Activated T-cell treated with anti-CD3 and anti-CD28 coated beads, Interleukin-2, amount 50 U/mL, for 72 hours (primary cell): ENCODE results near the gene MLANA. TPM values are rescaled to one million over a fixed set of nuclear protein-coding genes. Genes with fewer than 3 reads are reported as not detected.

Experiments
- ATAC-seq, 2 donors: fragments of 150-1000 bp; cut with Tn5 transposase; replicated peaks in 1 of 2; 2 replicates each; pipeline ENCODE4 v1.10.0; 2021; ENCODE audit warnings: moderate library complexity in 2 of 2, mild to moderate bottlenecking in 1 of 2
- DNase-seq, 2 donors: peaks; one replicate each; pipeline ENCODE4 v3.0.0; 2021 to 2022; ENCODE audit warnings: mixed read lengths in 1 of 2
- H3K27ac Mint-ChIP-seq: one replicate; pipeline ENCODE4 v1.8.0; 2022; ENCODE audit warnings: mild to moderate bottlenecking, moderate library complexity, mixed read lengths
- H3K27me3 Mint-ChIP-seq: one replicate; pipeline ENCODE4 v1.8.0; 2022; ENCODE audit warnings: low read depth, mixed read lengths
- H3K36me3 Mint-ChIP-seq, 2 donors: one replicate each; pipeline ENCODE4 v1.8.0; 2022; ENCODE audit warnings: mixed read lengths in 2 of 2, mild to moderate bottlenecking in 1 of 2; ENCODE audit not compliant: insufficient read depth in 2 of 2
- H3K4me1 Mint-ChIP-seq: one replicate; pipeline ENCODE4 v1.8.0; 2022; ENCODE audit warnings: low read depth, mixed read lengths
- H3K4me3 Mint-ChIP-seq, 2 donors: one replicate each; pipeline ENCODE4 v1.8.0; 2022; ENCODE audit warnings: mild to moderate bottlenecking in 2 of 2, mixed read lengths in 2 of 2, moderate library complexity in 2 of 2
- H3K9me3 Mint-ChIP-seq, 2 donors: one replicate each; pipeline ENCODE4 v1.8.0; 2022; ENCODE audit warnings: mixed read lengths in 2 of 2
- total RNA-seq, 2 donors: library from RNA; stranded (reverse); gene quantifications; one replicate each; pipeline ENCODE4 v1.2.3, GENCODE V29; 2022

MLANA gene
- total RNA-seq, 2 donors from 2014 or later: not detected

DNA sequence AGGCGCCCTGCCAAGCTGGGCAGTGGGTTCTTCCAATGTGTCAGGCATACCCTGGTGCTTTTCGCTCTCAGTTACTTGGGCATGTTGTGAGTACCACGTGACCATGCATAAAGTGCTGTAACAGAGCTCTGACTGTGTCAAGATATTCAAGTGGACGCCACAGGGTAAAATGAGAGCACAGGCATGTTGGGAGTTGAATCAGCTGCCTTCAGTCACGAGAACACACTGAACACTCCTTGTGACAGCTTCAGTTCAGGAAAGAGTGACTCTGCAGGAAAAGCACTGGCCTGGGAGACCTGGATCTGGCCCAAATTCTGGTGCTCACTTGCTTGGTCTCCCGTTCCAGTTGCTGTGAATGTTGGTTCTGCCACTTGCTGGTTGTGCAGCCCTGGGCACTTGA is 5.1 kb downstream of the MLANA start:
- Mint-ChIP-seq H3K27ac (no peak overlapping the region), H3K27me3 (no peaks in the 10 kb centered on the region), H3K4me1 (peaks cover 18% of the 10 kb centered on the region), H3K4me3 (no peak overlapping the region), H3K9me3 (no peaks in the 10 kb centered on the region), H3K36me3 (no peaks in the 10 kb centered on the region)
- no peak for ATAC-seq
- no peak for DNase-seq

GRCh38 chr9:5896863-5897262 is 6.2 kb downstream of the MLANA start:
- Mint-ChIP-seq H3K4me3 (no peak overlapping the region), H3K4me1 (peaks cover 18% of the 10 kb centered on the region), H3K9me3 (no peaks in the 10 kb centered on the region), H3K27me3 (no peaks in the 10 kb centered on the region), H3K36me3 (no peaks in the 10 kb centered on the region), H3K27ac (no peak overlapping the region)
- DNase-seq (no peak), ATAC-seq (no peak)

DNA sequence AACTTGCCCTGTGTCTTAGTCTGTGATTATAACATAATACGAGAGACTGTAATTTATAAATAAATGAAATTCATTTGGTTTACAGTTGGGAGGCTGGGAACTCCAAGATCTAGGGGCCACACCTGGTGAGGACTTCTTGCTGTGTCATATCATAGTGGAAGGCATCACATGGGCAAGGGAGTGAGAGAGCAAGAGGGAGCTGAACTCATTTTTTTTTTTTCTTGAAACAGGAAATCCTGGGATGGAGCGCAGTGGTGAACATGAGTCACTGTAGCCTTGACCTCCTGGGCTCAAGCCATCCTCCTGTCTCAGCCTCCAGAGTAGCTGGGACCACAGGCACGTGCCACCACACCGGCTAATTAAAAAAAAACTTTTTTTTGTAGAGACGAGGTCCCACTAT is 7.2 kb downstream of the MLANA start:
- H3K4me1 Mint-ChIP-seq: peaks cover 18% of the 10 kb centered on the region
- no peaks in the 10 kb centered on the region for H3K36me3 Mint-ChIP-seq
- H3K9me3 Mint-ChIP-seq: no peaks in the 10 kb centered on the region
- H3K27me3 Mint-ChIP-seq: no peaks in the 10 kb centered on the region
- no peak for ATAC-seq
- no peak for DNase-seq
- H3K4me3 Mint-ChIP-seq: no peak overlapping the region
- no peak overlapping the region for H3K27ac Mint-ChIP-seq

DNA sequence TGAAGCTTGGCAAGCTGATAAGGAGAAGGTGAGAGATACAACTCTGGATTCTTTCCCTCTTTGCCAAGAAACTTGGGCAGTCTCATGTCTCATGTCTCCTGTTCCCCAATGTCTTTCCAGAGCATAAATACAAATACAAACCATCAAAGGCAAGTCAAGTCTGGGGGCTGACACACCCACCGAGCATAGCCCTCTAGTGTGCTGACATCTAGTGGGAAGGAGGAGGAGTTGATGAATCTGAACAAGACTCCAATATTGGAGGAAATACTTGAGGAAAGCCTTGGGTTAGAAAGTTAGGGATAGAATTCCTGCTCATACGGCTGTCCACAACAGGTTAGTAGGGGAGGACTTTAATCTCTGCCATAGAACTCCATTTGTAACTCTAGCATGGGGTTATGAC is 8.6 kb downstream of the MLANA start:
- no peak for DNase-seq
- Mint-ChIP-seq H3K4me3 (no peak overlapping the region), H3K27me3 (no peaks in the 10 kb centered on the region), H3K27ac (peak overlapping the region; percentile 61), H3K36me3 (peaks cover 0 to 2% of the 10 kb centered on the region in 2 donors), H3K9me3 (no peaks in the 10 kb centered on the region), H3K4me1 (peaks cover 18% of the 10 kb centered on the region)
- peak in 1 of 2 donors; percentile 32 for ATAC-seq

DNA sequence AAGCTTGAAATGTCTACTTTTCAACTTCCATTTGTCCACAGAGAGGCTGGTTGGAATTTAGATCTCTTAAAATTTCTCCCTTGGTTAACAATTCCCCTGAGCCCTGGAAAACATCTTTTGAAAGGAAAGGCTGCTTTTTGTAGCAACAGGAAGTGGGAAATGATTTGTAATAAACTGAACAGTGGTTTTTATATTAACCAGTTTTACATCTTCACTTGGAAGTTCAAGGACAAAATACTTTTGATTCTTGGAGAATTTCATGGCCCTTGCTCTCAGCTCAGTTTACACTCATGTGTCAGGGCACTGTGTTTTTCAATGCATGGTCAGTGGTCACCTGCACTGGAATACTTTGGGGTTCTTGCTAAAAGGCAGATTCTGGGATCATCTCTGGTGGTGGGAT is 9.9 kb downstream of the MLANA start:
- H3K36me3 Mint-ChIP-seq: peaks cover 0 to 3% of the 10 kb centered on the region in 2 donors
- peaks cover 18% of the 10 kb centered on the region for H3K4me1 Mint-ChIP-seq
- peak overlapping the region; percentile 86 for H3K27ac Mint-ChIP-seq
- ATAC-seq (no peak), DNase-seq (no peak)
- no peak overlapping the region for H3K4me3 Mint-ChIP-seq
- no peaks in the 10 kb centered on the region for H3K9me3 Mint-ChIP-seq
- H3K27me3 Mint-ChIP-seq: no peaks in the 10 kb centered on the region

GRCh38 chr9:5902377-5902776 is 11.7 kb downstream of the MLANA start:
- peaks cover 11% of the 10 kb centered on the region for H3K4me1 Mint-ChIP-seq
- no peak for DNase-seq
- no peak for ATAC-seq
- H3K27ac Mint-ChIP-seq: no peak overlapping the region
- H3K27me3 Mint-ChIP-seq: no peaks in the 10 kb centered on the region
- no peak overlapping the region for H3K4me3 Mint-ChIP-seq
- H3K9me3 Mint-ChIP-seq: no peaks in the 10 kb centered on the region
- H3K36me3 Mint-ChIP-seq: peaks cover 0 to 3% of the 10 kb centered on the region in 2 donors

DNA sequence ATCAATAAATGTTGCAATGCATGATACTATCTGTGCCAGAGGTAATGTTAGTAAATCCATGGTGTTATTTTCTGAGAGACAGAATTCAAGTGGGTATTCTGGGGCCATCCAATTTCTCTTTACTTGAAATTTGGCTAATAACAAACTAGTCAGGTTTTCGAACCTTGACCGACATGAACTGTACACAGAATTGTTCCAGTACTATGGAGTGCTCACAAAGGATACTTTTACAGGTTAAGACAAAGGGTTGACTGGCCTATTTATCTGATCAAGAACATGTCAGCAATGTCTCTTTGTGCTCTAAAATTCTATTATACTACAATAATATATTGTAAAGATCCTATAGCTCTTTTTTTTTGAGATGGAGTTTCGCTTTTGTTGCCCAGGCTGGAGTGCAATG is 18.2 kb downstream of the MLANA start:
- H3K27ac Mint-ChIP-seq: no peak overlapping the region

DNA sequence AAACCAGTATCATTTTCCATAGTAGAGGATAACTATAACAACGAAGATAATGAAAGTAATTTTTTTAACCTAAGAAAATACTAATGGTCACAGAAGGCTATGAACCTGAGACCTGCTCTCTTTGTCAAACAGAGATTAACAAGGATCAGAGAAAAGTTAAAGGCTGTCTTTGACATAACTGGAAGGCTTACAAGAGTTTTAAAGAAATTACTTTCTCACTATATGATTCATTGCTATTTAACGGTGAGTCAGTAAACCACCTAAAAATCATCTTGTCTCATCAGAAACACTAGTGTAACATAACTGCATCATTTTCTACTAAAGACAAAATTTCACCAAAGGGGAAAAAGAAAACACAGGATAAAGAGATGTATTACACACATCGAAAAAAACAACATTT is 19.3 kb downstream of the MLANA start:
- ATAC-seq: peak; percentile 90 to 92
- DNase-seq: no peak
- no peaks in the 10 kb centered on the region for H3K36me3 Mint-ChIP-seq
- no peaks in the 10 kb centered on the region for H3K9me3 Mint-ChIP-seq
- H3K27me3 Mint-ChIP-seq: no peaks in the 10 kb centered on the region
- H3K27ac Mint-ChIP-seq: peak overlapping the region; percentile 90
- H3K4me1 Mint-ChIP-seq: peaks cover 25% of the 10 kb centered on the region
- H3K4me3 Mint-ChIP-seq: peak overlapping the region; percentile 58 to 74

More for the DNA sequence above, 18.2 kb downstream of the MLANA start:
- DNase-seq: no peak
- no peak for ATAC-seq
- no peaks in the 10 kb centered on the region for H3K9me3 Mint-ChIP-seq
- H3K36me3 Mint-ChIP-seq: peaks cover 0 to 3% of the 10 kb centered on the region in 2 donors
- H3K4me3 Mint-ChIP-seq: no peak overlapping the region
- H3K4me1 Mint-ChIP-seq: peaks cover 25% of the 10 kb centered on the region
- H3K27me3 Mint-ChIP-seq: no peaks in the 10 kb centered on the region

DNA sequence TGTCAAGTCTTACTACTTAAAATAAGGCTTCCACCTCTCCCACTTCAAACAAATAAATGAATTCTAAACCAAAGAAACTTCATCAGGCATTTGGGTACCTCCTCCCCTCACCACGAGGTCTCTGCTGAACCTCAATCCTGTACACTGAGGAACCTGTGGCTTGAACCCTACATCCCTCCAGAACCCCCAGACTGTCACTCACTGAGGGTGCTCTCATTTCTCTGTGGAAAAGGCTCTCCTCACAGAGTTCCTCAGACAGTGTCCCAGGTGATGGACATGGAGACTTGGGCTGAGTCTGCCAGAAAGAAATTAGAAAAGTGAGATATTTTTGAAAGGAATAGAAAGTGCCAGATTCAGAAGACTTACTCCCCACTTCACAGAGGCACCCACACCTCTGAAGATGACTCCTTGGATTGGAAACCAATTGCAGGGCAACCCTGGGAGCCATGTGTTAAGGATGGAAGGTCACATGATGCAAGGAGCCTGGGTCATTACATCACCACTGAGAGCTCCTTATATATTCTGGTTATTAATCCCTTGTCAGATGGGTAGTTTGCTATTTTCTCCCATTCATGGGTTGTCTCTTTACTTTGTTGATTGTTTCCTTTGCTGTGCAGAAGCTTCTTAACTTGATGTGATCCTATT is 19.8 kb downstream of the MLANA start:
- no peaks in the 10 kb centered on the region for H3K9me3 Mint-ChIP-seq
- peak overlapping the region; percentile 90 for H3K27ac Mint-ChIP-seq
- peaks cover 29% of the 10 kb centered on the region for H3K4me1 Mint-ChIP-seq
- peak; percentile 78 to 82 for ATAC-seq
- peak overlapping the region; percentile 58 to 74 for H3K4me3 Mint-ChIP-seq
- no peaks in the 10 kb centered on the region for H3K36me3 Mint-ChIP-seq
- H3K27me3 Mint-ChIP-seq: no peaks in the 10 kb centered on the region
- DNase-seq: peak; percentile 34 to 51

GRCh38 chr9:5915438-5915837 is 24.7 kb downstream of the MLANA start:
- no peaks in the 10 kb centered on the region for H3K27me3 Mint-ChIP-seq
- no peaks in the 10 kb centered on the region for H3K9me3 Mint-ChIP-seq
- ATAC-seq (peak; percentile 30 to 49), DNase-seq (no peak)
- peak overlapping the region in 1 of 2 donors; percentile 9 for H3K4me3 Mint-ChIP-seq
- H3K36me3 Mint-ChIP-seq: peaks cover 4 to 6% of the 10 kb centered on the region in 2 donors
- peak overlapping the region; percentile 52 for H3K27ac Mint-ChIP-seq
- H3K4me1 Mint-ChIP-seq: peaks cover 24% of the 10 kb centered on the region

GRCh38 chr9:5917273-5917672 is 26.6 kb downstream of the MLANA start:
- H3K4me1 Mint-ChIP-seq: peaks cover 22% of the 10 kb centered on the region
- no peak overlapping the region for H3K4me3 Mint-ChIP-seq
- H3K27ac Mint-ChIP-seq: peak overlapping the region; percentile 59
- H3K9me3 Mint-ChIP-seq: no peaks in the 10 kb centered on the region
- peaks cover 13 to 14% of the 10 kb centered on the region in 2 donors for H3K36me3 Mint-ChIP-seq
- H3K27me3 Mint-ChIP-seq: no peaks in the 10 kb centered on the region
- no peak for DNase-seq
- ATAC-seq: no peak

GRCh38 chr9:5917888-5918287 is 27.2 kb downstream of the MLANA start:
- H3K27ac Mint-ChIP-seq: no peak overlapping the region
- peaks cover 14 to 18% of the 10 kb centered on the region in 2 donors for H3K36me3 Mint-ChIP-seq
- no peak for ATAC-seq

GRCh38 chr9:5918460-5918859 is 27.8 kb downstream of the MLANA start:
- H3K36me3 Mint-ChIP-seq: peaks cover 14 to 18% of the 10 kb centered on the region in 2 donors

More at GRCh38 chr9:5917888-5918287, 27.2 kb downstream of the MLANA start:
- H3K9me3 Mint-ChIP-seq: no peaks in the 10 kb centered on the region
- H3K4me3 Mint-ChIP-seq: no peak overlapping the region
- H3K4me1 Mint-ChIP-seq: peaks cover 22% of the 10 kb centered on the region
- no peak for DNase-seq
- H3K27me3 Mint-ChIP-seq: no peaks in the 10 kb centered on the region

DNA sequence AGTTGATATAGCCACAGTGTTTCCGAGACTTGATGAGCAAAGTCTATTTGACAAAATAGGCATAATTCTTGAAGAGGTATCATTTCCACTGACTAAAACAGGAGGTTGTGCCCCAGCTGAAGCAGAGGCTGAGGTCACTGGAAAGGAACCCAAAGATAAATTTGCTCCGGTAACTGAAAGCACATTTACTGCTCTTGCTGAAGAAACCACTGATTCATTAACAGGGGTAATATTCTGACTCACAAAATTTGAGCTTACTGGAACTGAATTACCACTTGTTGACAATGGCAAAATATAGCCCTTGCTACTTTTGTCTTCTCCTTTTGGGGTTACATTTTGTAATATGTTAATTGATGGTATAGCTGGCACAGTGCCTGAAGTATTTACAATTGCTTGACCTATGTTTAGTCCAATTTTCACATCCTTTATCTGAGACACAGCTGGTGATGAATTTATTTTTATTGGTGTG is 30.2 kb downstream of the MLANA start:
- peaks cover 14 to 18% of the 10 kb centered on the region in 2 donors for H3K36me3 Mint-ChIP-seq
- H3K4me3 Mint-ChIP-seq: peak overlapping the region in 1 of 2 donors; percentile 77
- ATAC-seq: peak; percentile 82 to 93
- no peaks in the 10 kb centered on the region for H3K9me3 Mint-ChIP-seq
- peaks cover 14% of the 10 kb centered on the region for H3K4me1 Mint-ChIP-seq
- H3K27me3 Mint-ChIP-seq: no peaks in the 10 kb centered on the region
- peak; percentile 7 to 34 for DNase-seq
- H3K27ac Mint-ChIP-seq: peak overlapping the region; percentile 93

More at GRCh38 chr9:5918460-5918859, 27.8 kb downstream of the MLANA start:
- Mint-ChIP-seq H3K4me1 (peaks cover 22% of the 10 kb centered on the region), H3K9me3 (no peaks in the 10 kb centered on the region), H3K4me3 (no peak overlapping the region), H3K27me3 (no peaks in the 10 kb centered on the region), H3K27ac (no peak overlapping the region)
- no peak for ATAC-seq
- no peak for DNase-seq
